Fibroblast of peridontal ligament (primary cell): ENCODE data around the gene CGN.
A peak's percentile ranks its signal among the peaks of the same experiment; 100 is the strongest.

ENCODE experiments used
- DNase-seq: peaks from one replicate; pipeline ENCODE4 v3.0.0-alpha.2; 2010; ENCODE audit errors: extremely low read depth

Gene CGN, protein sequence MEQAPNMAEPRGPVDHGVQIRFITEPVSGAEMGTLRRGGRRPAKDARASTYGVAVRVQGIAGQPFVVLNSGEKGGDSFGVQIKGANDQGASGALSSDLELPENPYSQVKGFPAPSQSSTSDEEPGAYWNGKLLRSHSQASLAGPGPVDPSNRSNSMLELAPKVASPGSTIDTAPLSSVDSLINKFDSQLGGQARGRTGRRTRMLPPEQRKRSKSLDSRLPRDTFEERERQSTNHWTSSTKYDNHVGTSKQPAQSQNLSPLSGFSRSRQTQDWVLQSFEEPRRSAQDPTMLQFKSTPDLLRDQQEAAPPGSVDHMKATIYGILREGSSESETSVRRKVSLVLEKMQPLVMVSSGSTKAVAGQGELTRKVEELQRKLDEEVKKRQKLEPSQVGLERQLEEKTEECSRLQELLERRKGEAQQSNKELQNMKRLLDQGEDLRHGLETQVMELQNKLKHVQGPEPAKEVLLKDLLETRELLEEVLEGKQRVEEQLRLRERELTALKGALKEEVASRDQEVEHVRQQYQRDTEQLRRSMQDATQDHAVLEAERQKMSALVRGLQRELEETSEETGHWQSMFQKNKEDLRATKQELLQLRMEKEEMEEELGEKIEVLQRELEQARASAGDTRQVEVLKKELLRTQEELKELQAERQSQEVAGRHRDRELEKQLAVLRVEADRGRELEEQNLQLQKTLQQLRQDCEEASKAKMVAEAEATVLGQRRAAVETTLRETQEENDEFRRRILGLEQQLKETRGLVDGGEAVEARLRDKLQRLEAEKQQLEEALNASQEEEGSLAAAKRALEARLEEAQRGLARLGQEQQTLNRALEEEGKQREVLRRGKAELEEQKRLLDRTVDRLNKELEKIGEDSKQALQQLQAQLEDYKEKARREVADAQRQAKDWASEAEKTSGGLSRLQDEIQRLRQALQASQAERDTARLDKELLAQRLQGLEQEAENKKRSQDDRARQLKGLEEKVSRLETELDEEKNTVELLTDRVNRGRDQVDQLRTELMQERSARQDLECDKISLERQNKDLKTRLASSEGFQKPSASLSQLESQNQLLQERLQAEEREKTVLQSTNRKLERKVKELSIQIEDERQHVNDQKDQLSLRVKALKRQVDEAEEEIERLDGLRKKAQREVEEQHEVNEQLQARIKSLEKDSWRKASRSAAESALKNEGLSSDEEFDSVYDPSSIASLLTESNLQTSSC

DNA sequence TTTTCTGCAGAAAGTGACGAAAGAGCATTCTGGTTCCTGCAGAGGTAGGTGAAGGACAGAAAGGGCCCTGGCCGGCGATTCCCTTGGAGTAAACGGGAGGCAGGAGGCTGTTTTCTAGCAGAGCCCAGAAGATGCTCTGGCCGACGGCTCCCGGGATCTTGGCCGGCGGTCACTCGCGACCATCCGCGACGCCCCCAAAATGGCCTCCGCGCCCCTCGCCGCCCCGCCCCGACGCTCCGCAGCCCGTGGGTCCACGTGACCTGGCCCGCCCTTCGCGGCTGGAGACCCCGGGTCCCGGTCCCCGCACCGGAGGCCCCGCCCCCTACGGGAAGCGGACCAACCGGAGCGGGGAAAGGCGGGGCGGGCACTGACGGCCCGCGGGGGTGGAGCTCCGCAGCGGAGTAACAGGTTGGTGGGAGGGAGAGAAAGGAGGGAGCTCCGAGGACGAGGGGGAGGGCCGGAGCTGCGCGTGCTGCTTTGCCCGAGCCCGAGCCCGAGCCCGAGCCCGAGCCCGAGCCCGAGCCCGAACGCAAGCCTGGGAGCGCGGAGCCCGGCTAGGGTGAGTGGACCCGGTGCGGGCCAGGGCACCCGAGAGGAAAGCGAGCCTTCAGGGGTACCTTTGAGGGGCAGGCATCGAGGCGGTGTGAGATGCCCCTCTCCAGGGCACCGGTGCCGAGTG, at the start of gene CGN:
Gene CGN, plus strand, starts transcription at position 431 of the 679 bp plus-strand sequence. CDS start 7,133 bp downstream, outside the sequence.
- peak; percentile 36 for DNase-seq

GRCh38 chr1:151461694-151462093, 49.5 kb upstream of the CGN start:
- DNase-seq, result no peak

GRCh38 chr1:151465026-151465425, 46.2 kb upstream of the CGN start:
- no peak for DNase-seq

GRCh38 chr1:151472856-151473731, 38.1 kb upstream of the CGN start:
- DNase-seq, result peak; percentile 62

DNA sequence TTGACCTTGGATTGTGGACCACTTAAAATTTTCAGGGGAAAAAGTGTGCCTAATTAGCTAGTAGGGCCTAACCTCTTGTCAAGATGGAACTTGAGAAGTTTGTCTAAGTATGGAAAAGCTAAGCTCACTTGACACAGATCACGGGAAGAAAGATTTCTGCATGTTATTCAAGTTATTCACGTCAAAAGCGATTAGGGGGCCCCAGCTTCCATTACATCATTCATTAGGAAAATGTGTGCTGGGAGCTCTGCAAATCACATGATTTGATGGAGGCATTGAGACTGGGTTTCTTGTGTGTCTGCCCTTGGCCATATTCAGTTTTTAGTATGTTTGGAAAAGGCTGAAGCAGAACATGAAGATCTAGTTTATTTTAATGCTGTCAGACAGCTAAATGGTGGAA, 36.4 kb upstream of the CGN start:
- DNase-seq, result no peak

DNA sequence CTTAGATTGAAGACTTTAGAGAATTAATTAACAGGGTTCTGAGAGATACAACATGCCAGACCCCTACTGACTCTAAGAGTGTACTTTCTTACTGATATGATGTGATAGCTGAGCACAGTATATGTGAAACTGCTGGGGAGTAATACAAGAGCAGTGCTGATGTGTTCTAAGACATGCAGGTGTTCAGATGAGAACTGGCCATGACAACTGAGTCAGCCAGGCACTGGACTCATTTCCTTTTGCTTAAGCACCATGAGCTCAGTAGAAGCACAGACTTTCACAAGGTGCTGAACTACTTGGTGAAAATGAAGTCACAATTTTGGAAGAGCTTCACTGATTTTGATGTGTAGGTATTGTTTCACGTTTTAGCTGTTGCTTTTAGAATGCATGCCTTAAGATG, 36.0 kb upstream of the CGN start:
- no peak for DNase-seq

GRCh38 chr1:151476083-151476482, 35.1 kb upstream of the CGN start:
- DNase-seq, result no peak

- no peak for DNase-seq
Observed at GRCh38 chr1:151477066-151477465, 34.1 kb upstream of the CGN start.

- no peak for DNase-seq
Observed at GRCh38 chr1:151478140-151478812, 32.9 kb upstream of the CGN start.

- no peak for DNase-seq
Observed at GRCh38 chr1:151478923-151479322, 32.3 kb upstream of the CGN start.

DNA sequence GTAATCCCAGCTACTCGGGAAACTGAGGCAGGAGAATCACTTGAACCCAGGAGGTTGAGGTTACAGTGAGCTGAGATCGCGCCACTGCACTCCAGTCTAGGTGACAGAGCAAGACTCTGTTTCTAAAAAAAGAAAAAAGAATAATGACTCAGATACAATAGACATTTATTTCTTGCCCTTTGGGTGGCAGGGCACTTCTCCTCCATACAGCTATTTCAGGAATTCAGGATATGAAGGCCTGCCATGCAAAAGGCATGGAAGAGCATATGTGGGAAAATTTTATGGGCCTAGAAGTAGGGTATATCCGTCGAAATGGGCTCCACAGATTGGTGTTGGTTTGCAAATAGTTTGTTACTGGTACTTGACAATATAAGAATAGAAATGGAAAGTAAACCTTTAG, 31.7 kb upstream of the CGN start:
- no peak for DNase-seq

- DNase-seq, result no peak
Observed at GRCh38 chr1:151482017-151482416, 29.2 kb upstream of the CGN start.

DNA sequence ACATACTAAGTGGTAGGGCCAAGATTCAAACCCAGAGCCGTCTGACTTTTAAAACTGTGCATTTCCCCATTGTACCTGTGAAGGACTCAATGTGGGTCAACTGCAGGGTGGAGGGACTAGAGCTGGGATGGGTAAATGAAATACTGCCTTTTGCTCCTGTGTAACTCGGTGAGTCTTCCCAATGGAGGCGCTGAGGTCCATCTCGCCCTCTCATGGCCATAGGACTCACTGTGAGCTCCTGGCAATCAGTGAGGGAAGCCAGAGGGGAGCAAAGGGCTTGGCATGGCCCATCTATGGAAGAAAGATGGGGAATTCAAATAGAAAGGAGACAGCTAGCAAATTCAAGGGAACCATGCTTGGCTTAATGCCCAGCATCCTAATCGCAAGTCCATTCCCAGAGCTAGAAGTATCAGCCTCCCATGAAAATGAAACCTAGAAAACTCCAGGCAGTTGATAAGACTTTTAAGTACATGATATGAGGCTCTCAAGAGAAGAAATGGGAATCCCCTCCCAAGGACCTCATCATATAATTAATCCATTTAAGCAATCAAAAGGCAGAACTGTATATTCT, 25.4 kb upstream of the CGN start:
- DNase-seq, result peak; percentile 20

DNA sequence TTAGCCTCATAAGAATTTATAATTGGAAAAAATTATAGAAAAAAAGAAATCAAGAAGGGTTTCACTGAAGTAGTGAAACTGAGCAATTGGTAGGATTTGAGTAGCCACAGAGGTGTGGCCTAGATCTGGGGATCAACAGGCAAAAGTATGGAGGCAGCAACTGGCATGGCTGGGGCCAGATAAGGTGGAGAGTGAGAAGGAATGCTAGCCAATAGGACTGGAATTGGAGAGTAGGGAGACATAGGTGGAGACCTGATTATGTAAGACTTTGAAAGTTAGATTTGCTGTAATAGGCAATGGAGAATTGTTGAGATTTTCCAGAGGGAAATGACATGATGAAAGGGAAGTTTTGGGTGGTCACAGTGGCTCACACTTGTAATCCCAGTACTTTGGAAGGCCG, 24.6 kb upstream of the CGN start:
- no peak for DNase-seq

GRCh38 chr1:151491641-151492040, 19.5 kb upstream of the CGN start:
- DNase-seq, result no peak

DNA sequence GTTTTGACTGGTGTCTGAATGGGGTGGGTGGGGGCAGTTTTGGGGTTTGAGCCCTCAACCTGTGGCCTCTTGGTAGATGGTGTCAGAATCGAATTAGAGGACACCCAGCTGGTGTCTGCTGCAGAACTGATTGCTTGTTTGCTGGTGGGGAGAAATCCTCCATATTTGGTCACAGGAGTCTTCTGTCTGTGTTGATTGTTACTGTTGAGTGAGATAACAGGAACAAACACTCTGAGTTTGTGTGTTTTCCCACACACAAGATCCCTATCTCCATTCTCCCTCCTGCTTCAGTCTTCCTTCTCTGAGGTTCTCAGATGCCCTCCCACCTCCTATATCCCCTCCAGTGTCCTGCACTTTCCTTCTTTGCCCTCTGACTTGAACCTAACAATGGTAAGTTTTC, 19.1 kb upstream of the CGN start:
- no peak for DNase-seq

DNA sequence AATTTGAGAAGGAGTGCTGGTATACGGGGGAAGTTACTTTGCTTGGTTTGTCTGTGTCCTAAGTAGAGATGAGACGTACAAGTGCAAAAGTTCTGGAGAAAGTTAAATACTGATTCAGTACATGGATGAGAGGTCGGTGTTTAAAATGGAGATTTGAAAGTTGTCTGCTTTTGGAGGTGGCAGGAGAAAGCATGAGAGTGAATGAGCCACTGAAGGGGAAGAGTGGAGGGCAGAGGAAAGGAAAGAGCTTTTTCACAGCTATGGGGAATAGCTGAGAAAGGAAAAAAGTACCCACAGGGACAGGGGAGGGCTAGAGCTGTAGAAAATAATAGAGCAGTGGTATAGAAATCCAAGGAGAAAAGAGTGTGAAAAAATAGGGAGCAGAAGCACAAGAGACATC, 18.1 kb upstream of the CGN start:
- no peak for DNase-seq

DNA sequence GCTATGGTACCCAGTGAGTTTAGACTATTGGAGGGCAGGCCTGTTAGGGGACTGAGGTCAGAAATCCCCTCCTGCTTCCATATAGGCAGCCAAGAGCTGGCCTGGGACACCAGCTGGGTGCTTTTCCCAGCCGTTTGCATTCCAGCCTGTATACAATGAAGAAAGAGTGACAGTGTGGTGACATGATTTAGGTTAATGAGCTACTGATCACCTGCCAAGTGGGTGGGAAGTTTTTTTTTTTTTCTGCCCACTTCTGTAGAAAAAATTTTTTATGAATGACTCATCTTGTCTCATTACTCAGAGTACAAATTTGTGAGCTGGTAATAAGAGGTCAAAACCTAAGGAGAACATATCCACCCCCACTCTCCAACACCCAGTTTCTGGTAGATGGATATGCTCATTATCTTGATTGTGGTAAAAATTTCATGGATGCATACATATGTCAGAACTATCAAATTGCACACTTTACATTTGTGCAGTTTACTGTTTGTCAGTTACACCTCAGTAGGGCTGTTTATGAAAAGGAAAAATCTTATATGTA, 16.4 kb upstream of the CGN start:
- peak; percentile 47 for DNase-seq

- no peak for DNase-seq
Observed at GRCh38 chr1:151495316-151495715, 15.9 kb upstream of the CGN start.
